Epidermal melanocyte (primary cell): ENCODE data around the gene STMN1.

Experiments
- DNase-seq: peaks from one replicate; pipeline ENCODE4 v3.0.0; 2011; ENCODE audit warnings: low spot score; ENCODE audit not compliant: insufficient read length

STMN1 gene

GRCh38 chr1:25871086-25871703 lies 35.0 kb downstream of the STMN1 start:
- DNase-seq = no peak

- DNase-seq = no peak
These were observed 35.6 kb downstream of the STMN1 start for GRCh38 chr1:25870614-25871013.

- no peak for DNase-seq
These were observed 36.2 kb downstream of the STMN1 start for GRCh38 chr1:25869909-25870606.

GRCh38 chr1:25867210-25867991 lies 38.8 kb downstream of the STMN1 start:
- no peak for DNase-seq

DNA sequence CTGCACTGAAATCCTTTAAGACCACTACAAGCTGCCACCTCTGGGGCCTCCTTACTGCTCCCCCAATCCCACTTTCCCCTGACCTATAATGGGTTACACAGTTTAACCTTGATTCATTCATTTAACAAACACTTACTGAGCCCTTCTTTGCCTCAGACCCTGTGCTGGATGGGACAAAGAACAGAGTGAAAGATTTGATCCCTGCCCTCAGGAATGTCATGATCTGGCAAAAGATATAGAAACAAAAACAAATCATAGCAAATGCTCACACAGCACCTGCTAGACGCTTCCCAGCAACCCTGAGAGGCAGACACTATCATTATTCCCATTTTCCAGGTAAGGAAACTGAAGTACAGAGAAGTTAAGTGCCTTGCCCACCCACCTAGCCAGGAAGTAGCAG lies 39.9 kb downstream of the STMN1 start:
- DNase-seq = no peak

DNA sequence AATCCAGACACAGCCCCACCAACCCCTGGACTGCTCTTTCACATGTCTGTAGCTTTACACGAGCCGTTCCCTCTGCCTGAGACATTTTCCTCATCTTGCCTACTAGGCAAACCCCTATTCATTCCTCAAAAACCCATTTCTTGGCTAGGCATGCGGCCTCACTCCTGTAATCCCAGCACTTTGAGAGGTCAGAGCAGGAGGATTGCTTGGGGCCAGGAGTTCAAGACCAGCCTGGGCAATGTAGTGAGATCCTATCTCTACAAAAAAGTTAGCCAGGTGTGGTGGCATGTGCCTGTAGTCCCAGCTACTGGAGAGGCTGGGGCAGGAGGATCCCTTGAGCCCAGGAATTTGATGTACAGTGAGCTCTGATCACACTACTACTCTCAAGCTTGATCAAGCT lies 41.8 kb downstream of the STMN1 start:
- no peak for DNase-seq

GRCh38 chr1:25863486-25864262 lies 42.5 kb downstream of the STMN1 start:
- no peak for DNase-seq

DNA sequence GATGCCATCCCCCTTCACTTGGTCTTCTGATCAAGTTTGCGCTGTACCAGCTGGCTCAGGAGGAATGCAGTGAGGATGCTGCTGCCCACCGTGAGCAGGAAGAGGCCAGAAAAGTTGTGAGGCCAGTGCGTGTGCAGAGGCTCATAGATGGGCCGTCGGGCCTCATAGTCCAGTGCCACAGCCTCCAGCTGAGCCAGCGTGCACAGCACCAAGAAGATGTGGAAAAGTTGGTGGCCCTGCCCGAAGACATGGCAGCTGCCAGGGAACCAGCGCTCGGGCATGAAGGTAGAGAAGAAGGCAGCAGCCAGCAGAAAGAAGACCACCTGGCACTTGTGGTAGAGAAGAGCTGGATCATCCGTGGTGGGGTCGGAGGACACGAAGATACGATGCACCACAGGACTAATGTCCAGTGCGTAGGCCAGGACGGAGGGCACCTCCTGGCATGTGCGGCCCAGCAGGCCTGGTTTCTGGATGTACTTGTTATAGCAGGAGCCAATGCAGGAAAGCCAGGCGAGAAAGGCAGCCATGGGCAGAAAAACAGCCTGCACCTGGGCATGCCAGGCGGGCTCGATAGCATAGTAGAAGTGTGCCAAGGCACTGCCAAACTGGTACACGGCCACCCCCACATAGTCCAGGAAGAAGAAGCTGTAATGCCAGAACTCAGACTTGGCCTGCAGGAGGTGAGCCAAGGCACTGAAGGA lies 43.3 kb downstream of the STMN1 start:
- no peak for DNase-seq

- no peak for DNase-seq
These were observed 44.6 kb downstream of the STMN1 start for GRCh38 chr1:25861316-25862286.

DNA sequence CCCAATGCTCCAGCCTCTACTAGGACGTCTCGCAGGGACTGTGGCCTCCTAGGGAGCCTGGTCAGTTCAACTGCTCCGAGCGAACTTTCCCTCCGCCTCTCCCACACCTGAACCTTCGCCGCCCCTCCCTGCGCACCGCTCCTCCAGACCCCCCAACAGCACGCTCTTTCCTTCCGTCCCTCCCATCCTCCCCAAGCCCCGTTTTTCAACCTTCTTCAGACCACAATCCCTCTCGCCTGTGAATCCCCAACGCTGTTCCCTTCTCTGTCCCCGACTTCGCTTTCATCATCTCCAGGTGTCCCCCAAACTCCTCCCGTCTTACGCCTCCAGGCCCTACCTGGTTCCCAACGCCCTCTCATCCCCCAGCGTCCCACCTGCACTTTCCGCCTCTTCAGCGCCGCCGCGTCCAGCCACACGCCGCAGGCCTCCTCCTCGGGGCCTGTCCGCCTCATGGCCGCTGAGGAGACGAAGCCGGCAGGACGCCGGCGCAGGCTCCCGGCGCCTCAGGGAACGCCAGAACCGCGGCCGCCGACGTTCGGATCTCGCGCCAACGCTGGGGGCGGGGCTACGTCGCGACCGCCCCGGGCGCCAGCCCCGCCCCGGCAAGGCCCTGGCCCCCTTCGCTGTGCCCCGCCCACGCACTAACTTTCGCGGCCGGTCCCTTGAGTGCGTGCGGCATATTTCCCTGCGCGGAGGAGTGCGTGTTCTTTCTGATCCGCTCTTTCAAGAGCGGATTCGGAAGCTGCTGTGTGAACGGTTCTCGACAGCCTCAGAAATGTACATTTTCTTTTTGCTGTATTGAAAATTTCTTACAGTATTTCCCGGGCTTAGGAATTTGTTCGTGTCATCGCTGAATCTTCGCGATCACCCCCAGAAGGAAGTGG lies 47.1 kb downstream of the STMN1 start, which contains the start of gene AUNIP:
Gene AUNIP, minus strand, starts transcription at position 552 of the 884 bp plus-strand sequence. Its CDS starts 100 bp downstream, at position 452.
- DNase-seq = peak; percentile 80

DNA sequence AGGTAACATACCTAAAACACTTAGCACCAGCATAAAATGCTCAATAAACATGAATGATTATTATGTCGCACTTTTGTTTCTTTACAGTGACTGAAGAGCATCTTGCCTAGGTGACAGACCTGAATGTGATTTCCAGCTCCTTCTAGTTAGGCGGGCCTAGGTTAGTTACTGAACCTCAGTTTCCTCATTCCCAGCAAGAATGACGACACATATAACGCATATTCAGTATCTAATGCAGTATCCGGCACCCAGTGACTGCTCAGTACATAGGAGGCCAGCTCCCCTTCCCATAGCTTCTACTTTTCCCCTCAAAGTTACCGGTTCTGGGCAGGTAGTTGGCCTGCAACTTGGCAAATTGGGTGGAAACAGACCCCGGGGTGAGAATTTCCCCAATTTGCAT lies 47.7 kb downstream of the STMN1 start:
- DNase-seq = no peak

GRCh38 chr1:25856856-25857255 lies 49.4 kb downstream of the STMN1 start:
- DNase-seq = no peak

DNA sequence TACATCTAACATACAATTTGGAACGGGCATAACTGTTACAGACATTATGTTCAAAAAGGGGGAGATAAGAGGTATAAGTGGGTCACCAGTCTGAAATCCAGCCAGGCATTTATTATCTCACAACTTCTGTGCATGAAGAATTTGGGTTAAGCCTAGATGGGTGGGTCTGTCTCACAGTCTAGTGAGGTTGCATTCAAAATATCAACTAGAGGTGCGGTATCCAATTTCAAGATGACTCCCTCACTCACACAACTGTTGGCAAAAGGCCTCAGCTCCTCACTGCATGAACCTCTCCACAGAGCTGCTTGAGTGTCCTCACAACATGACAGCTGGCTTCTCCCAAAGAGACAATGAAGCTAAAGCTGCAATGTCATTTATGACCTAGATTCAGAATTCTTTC lies 51.7 kb downstream of the STMN1 start:
- DNase-seq = no peak
